Fibroblast of upper back skin (primary cell): ENCODE results near the gene ACSF3.

Source experiments
- DNase-seq: peaks from one replicate; pipeline ENCODE4 v3.0.0-alpha.2; 2013

ACSF3 gene

DNA sequence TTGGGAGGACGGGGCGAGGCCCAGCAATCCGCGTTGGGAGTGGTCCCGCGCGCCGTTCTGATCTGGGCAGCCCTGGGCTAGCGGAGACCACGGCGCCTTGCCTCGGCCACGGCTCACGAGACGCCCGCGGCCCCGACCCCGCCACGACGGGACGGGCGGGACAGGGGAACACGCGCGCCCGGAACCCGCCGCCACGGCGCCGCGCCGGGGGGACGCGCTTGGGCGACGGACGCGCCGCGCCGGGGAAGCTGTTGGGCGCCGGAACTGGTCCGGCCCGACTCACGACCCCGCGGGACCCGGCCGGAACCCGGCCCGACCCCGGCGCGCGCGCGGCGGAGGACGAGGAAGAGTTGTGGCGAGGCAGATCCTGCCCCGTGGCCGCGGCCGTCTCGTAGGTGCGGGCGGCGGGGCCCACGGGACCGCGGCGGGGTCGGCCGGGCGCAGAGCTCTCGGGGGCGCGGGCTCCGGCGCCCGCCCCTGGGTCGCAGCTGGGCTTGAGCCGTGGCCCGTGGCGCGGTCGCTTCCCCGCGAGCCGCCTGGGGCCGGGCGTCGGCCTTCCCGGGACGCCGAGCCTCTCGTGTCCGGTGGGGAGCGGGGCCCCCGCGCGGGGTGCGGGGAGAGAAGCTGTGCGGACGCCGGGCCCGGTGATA is at the start of gene ACSF3:
TSS of gene ACSF3 (plus strand) at position 251 of the 650 bp plus-strand sequence. CDS start 6,830 bp downstream, outside the sequence.
- DNase-seq = peak; percentile 43

DNA sequence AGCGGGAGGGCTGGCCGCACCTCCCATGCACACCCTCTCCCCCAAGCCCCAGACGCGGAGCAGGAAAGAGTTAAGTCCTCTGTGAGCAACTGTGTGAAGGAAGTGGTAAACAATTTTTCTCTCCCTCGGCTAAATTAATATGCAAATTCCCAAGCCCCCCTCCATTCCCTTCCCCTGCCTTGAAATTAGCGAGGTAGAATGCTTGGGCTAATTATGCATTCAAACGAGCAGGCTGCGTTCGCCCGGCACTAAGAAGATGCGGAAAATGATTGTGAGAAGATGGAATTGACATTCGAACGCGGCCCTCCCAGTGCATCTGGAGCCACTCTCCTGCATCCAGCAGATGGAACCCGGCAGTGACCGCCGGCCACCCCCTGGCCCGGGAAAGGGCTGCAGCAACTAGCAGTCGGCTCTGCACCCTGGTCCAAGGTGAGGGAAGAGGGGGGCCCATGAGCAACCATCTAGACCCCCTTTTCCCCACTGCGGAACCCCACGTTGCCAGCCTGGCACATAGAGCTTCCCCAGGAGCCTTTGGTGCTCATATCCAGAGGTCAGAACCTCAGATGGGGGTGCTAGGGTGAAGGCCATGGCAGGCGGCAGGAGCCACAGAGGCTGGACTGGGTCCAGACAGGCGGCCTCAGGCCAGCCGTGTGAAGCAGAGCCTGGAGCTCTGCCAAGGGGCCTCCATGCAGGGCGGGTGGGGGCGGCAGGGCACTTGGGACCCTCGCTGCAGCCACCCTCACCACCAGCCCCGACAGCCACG is 49.1 kb upstream of the ACSF3 start:
- no peak for DNase-seq

- DNase-seq = no peak
Observed at GRCh38 chr16:89045181-89045815, 48.4 kb upstream of the ACSF3 start.

DNA sequence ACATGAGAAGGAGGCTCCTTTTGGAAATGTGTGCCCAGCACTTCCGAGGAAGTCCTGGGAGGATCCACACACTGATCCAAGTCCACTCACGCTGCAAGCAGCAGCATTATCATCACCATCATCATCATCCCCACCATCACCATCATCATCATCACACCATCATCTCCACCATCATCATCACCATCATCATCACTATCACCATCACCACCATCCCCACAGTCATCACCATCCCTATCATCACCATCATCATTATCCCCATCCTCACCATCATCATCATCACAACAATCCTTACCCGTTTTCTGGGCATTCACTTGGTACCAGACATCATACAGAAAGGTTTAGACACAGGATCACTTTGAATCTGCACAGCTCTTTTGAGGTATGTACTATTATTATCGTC is 47.8 kb upstream of the ACSF3 start:
- no peak for DNase-seq

DNA sequence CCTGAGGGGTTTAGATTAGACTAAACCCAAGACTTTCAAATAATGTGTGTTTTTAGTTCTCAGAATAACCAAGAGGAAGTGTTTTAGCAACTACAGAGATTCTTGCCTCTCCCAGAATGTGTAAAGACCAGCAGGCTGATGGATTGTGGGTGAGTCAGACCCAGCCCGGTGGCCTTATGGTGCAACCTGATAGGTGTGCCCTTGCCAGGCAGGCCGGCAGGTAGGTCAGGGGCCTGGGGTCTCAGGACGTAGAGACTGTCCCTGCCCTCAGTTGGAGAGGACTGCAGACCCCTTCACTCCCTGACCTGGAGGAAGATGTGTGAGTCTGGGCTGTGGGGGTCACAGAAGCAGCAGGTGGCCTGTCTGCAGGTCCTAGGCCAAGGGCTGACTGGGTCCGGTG is 47.2 kb upstream of the ACSF3 start:
- no peak for DNase-seq

GRCh38 chr16:89047331-89048089 is 46.1 kb upstream of the ACSF3 start:
- DNase-seq = no peak

- no peak for DNase-seq
Observed at GRCh38 chr16:89048090-89048725, 45.4 kb upstream of the ACSF3 start.

GRCh38 chr16:89048871-89049422 is 44.7 kb upstream of the ACSF3 start:
- DNase-seq = no peak

DNA sequence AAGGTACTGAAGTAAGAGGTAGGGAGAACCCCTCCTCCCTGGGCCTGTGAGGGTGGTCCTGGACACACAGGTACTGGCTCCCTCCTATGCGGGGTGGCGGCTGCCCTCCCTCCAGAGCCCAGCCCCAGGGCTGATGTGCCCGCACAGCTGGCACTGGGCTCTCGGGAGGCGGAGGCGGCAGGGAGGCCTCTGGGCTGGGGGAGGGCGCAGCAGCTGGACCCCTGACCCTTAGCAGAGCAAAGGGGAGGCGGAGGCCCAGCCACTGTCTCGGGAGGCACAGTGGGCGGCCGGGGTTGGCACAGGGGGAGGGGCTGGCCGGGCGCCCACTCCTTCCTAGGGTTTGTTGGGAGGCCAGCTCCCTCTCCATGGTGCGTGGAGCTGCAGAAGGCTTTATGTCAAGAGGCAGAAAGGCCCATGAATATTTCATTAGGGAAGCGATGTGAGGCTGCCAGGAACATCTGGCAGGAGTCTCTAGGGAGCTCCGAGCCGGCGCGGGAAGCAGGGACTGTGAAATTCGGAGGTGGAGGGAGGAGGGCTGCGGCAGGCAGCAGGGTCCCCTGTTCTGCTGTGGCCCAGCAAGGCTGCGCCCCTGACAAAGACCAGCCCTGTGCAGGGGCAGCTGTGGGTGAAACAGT is 44.1 kb upstream of the ACSF3 start:
- DNase-seq = no peak

DNA sequence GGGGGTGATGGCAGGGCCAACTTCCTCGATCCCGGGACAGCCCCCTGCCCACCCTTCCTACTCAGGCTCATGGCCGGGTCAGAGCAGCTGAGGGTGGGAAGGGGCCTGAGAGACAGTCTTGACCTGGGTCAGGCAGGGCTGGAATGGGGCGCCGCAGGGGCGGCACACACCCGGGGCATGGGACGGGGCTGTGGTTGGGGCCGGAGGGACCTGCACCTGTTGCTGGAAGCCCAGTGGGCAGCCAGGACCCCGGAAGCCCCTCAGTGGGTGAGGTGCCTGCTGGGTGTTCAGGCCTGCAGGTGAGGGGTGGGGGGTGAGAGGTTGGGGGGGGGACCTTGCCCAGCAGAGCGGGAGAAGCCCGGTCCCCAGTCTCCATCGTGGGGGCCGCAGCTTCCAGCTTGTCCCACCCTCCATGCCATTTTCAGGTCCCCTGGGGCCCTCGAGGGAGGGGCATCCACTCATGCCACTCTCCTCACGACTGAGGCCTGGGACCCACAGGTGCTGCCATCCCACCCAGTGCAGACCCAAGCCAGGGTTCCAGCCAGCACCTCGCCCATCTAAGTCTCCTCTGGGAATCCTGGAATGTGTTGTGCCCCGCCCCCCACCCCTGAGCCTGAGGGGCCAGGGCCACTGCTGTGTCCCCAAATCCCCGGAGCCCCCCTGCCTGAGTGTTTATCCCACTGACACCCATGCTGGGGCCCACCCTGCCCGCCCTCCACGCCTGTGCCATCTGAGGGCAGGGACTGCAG is 43.4 kb upstream of the ACSF3 start:
- no peak for DNase-seq

GRCh38 chr16:89050868-89051311 is 42.8 kb upstream of the ACSF3 start:
- no peak for DNase-seq

DNA sequence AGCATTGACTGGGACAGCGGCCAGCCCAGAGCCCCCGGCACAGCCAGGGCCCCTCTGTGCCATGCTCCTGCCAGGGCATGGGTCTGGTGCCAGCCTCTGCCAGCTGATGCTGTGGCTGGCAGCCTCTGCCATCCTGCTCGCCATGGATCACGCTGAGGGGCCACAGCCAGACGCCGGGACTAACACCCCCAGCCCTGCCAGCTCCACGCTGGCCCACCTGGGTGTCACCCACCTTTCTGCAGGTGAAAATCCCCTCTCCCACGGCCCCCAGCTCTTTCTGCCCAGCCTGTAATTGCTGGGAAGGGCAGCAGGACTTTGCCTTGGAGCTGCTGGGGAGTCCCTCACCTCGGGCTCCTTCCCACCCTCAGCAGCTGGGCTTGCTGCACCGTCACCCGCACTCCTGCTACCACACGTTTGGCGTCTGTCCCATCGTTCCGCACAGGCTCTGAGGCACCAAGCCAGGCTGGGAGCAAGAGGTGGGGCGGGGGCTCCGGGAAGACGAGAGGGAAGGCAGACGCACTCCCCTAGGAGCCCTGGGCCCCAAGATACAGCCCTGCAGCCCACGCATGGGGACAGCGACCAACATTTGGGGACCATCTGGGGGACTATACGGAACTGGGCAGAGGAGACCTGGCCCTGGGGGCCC is 42.0 kb upstream of the ACSF3 start:
- DNase-seq = no peak

- no peak for DNase-seq
Observed at GRCh38 chr16:89052191-89052889, 41.3 kb upstream of the ACSF3 start.

- DNase-seq = no peak
Observed at GRCh38 chr16:89052890-89053724, 40.5 kb upstream of the ACSF3 start.

- DNase-seq = no peak
Observed at GRCh38 chr16:89053725-89054029, 40.0 kb upstream of the ACSF3 start.

- DNase-seq = no peak
Observed at GRCh38 chr16:89054261-89054661, 39.4 kb upstream of the ACSF3 start.

DNA sequence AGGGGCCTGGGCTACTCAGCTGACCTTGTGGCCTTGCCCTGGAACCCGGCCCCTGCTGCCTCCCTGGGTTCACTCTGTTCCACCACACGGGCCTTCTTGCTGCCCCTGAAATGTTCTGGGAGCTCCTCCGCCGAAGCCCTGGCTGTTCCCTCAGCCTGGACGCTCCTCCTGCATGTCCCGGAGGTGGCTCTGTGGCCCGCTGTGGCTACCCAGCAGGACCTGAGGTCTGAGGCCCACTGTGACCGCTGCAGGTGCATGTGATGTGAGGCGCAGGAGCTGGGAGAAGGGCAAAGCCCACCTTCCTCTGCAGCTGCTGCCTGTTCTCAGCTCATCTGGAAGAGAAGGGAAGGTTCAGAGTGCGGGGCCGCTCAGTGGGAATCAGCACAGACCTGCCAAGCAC is 38.9 kb upstream of the ACSF3 start:
- no peak for DNase-seq

GRCh38 chr16:89055313-89055712 is 38.3 kb upstream of the ACSF3 start:
- DNase-seq = no peak

DNA sequence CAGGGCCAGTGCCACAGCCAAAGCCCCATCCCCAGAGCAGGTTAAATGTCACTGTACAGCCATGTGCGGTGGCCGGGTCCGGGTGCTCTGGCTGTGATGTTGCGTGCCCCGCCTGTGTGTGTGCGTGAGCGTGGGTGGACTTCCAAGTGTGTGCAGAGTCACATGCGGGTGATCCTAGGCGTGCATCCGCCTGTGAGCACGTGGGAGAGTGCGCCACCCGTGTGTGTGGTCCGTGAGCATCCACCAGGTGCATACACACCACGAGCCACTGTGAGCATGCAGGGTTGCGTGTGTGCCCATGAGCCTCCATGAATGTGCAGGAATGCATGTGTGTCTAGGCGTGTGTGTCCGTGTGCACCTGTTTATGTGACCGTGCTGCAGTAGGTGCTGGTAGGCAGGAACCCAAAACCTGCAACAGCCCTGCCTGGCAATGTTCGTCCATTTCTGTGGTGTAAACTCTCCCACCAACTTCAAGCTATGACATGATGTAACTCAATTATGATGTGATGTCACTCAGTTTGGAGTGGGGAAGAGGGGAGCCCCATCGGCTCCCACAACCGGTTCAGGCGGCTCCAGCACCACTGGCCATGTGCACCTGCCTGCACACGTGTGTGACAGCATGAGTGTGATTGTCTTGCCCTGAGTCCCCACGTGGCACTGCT is 37.6 kb upstream of the ACSF3 start:
- DNase-seq = no peak
